OCI-LY3 (cell line): Measurements from ENCODE around the gene HCLS1.

Source experiments
- H2AFZ ChIP-seq: fragments of 200-600, 300-600 bp; shearing (Covaris generic); 2 replicates; pipeline ENCODE4 v1.6.0; 2014; ENCODE audit warnings: antibody characterized with exemption, low read depth, low read length
- H3K27ac ChIP-seq: fragments of 200-600, 300-600 bp; sonication (generic); 2 replicates; pipeline ENCODE4 v1.5.1; 2014; ENCODE audit warnings: mild to moderate bottlenecking, low read length, moderate library complexity, mixed read lengths
- H3K27me3 ChIP-seq: fragments of 200-600, 300-600 bp; sonication (generic); 2 replicates; pipeline ENCODE4 v1.6.1; 2014; ENCODE audit warnings: low read depth, low read length, mixed read lengths
- H3K36me3 ChIP-seq: fragments of 200-600, 300-600 bp; sonication (generic); replicated peaks from 2 replicates; pipeline ENCODE3; 2014; ENCODE audit warnings: low read depth, low read length, mixed read lengths
- H3K4me1 ChIP-seq: fragments of 300-600, 200-600 bp; sonication (generic); 2 replicates; pipeline ENCODE4 v1.6.1; 2014; ENCODE audit warnings: low read length, mixed read lengths
- H3K4me2 ChIP-seq: fragments of 200-600, 300-600 bp; sonication (generic); 2 replicates; pipeline ENCODE4 v1.6.1; 2014; ENCODE audit warnings: low read length, mixed read lengths
- H3K4me3 ChIP-seq: fragments of 300-600, 200-600 bp; sonication (generic); 2 replicates; pipeline ENCODE4 v1.5.1; 2014; ENCODE audit warnings: antibody characterized with exemption, mild to moderate bottlenecking, low read length, moderate library complexity
- H3K79me2 ChIP-seq: fragments of 300-600, 200-600 bp; shearing (Covaris generic); 2 replicates; pipeline ENCODE4 v1.6.1; 2014; ENCODE audit warnings: mild to moderate bottlenecking, low read length, mixed read lengths
- H3K9ac ChIP-seq: fragments of 300-600, 200-600 bp; shearing (Covaris generic); 2 replicates; pipeline ENCODE4 v1.6.0; 2014; ENCODE audit warnings: mild to moderate bottlenecking, low read length, moderate library complexity
- H3K9me3 ChIP-seq: fragments of 200-600, 300-600 bp; shearing (Covaris generic); 2 replicates; pipeline ENCODE4 v1.6.1; 2014; ENCODE audit warnings: low read length, mixed read lengths; ENCODE audit not compliant: insufficient read depth
- H4K20me1 ChIP-seq: fragments of 200-600, 300-600 bp; sonication (generic); 2 replicates; pipeline ENCODE4 v1.6.1; 2016; ENCODE audit warnings: low read length, mixed read lengths; ENCODE audit not compliant: insufficient read depth
- CTCF ChIP-seq: fragments of 200-600, 300-600 bp; sonication (generic); IDR thresholded peaks from 2 replicates; pipeline ENCODE4 v1.5.1; 2014; ENCODE audit warnings: antibody characterized with exemption, low read length, low read depth
- EZH2phosphoT487 ChIP-seq: fragments of 200-600 bp; shearing (Covaris generic); IDR thresholded peaks from 2 replicates; pipeline ENCODE4 v1.6.1; 2018; ENCODE audit warnings: antibody characterized with exemption, mixed run types, low read depth

The HCLS1 gene

GRCh38 chr3:121663171-121663847 lies 2.6 kb upstream of the HCLS1 start:
- H3K9ac ChIP-seq: no peak overlapping the region
- no peak overlapping the region for H2AFZ ChIP-seq
- H3K27ac ChIP-seq: no peak overlapping the region
- peaks cover 17% of the 10 kb centered on the region for H3K4me1 ChIP-seq
- no peak for TF ChIP-seq EZH2phosphoT487
- no peak for TF ChIP-seq CTCF
- H3K4me2 ChIP-seq: no peak overlapping the region
- no peaks in the 10 kb centered on the region for H4K20me1 ChIP-seq
- peaks cover 36% of the 10 kb centered on the region for H3K36me3 ChIP-seq
- H3K9me3 ChIP-seq: no peaks in the 10 kb centered on the region
- H3K27me3 ChIP-seq: no peaks in the 10 kb centered on the region
- H3K79me2 ChIP-seq: peaks cover 23% of the 10 kb centered on the region
- no peak overlapping the region for H3K4me3 ChIP-seq

GRCh38 chr3:121662742-121663141 lies 2.0 kb upstream of the HCLS1 start:
- peaks cover 38% of the 10 kb centered on the region for H3K36me3 ChIP-seq
- no peak overlapping the region for H3K4me3 ChIP-seq
- no peaks in the 10 kb centered on the region for H3K27me3 ChIP-seq
- H3K4me1 ChIP-seq: peaks cover 17% of the 10 kb centered on the region
- H4K20me1 ChIP-seq: no peaks in the 10 kb centered on the region
- no peak overlapping the region for H3K4me2 ChIP-seq
- peaks cover 29% of the 10 kb centered on the region for H3K79me2 ChIP-seq
- TF ChIP-seq EZH2phosphoT487 (no peak), CTCF (no peak)
- H3K9ac ChIP-seq: no peak overlapping the region
- H3K9me3 ChIP-seq: no peaks in the 10 kb centered on the region
- H3K27ac ChIP-seq: no peak overlapping the region
- no peak overlapping the region for H2AFZ ChIP-seq

- Histone ChIP-seq H4K20me1 (no peaks in the 10 kb centered on the region), H3K27me3 (no peaks in the 10 kb centered on the region), H3K9me3 (no peaks in the 10 kb centered on the region), H3K4me1 (peaks cover 17% of the 10 kb centered on the region), H3K9ac (peak overlapping the region; percentile 89; the same call in 1 of the 2 replicates), H3K27ac (peak overlapping the region; percentile 92), H3K79me2 (peaks cover 37% of the 10 kb centered on the region), H2AFZ (peak overlapping the region; percentile 48; the same call in 1 of the 2 replicates), H3K4me3 (peak overlapping the region; percentile 89; the same call in 1 of the 2 replicates), H3K36me3 (peaks cover 35% of the 10 kb centered on the region), H3K4me2 (peak overlapping the region; percentile 79)
- TF ChIP-seq CTCF (no peak), EZH2phosphoT487 (no peak)
Observed at GRCh38 chr3:121661376-121661775, 673 bp upstream of the HCLS1 start.

- Histone ChIP-seq H3K27ac (peak overlapping the region; percentile 92), H3K4me3 (peak overlapping the region; percentile 89), H3K9ac (peak overlapping the region; percentile 89), H4K20me1 (no peaks in the 10 kb centered on the region), H3K4me2 (peak overlapping the region; percentile 79), H3K27me3 (no peaks in the 10 kb centered on the region), H3K4me1 (peaks cover 26% of the 10 kb centered on the region), H3K9me3 (no peaks in the 10 kb centered on the region), H2AFZ (no peak overlapping the region), H3K79me2 (peaks cover 37% of the 10 kb centered on the region), H3K36me3 (peaks cover 44% of the 10 kb centered on the region)
- TF ChIP-seq CTCF (no peak), EZH2phosphoT487 (no peak)
Observed at GRCh38 chr3:121659586-121659985, 1.1 kb downstream of the HCLS1 start.
